Smooth muscle cell (in vitro differentiated cells): ENCODE data around the gene CMTM4. TPM values are rescaled to one million over a fixed set of nuclear protein-coding genes. Genes with fewer than 3 reads are reported as not detected.
A peak's percentile ranks its signal among the peaks of the same experiment; 100 is the strongest.

Source experiments
- DNase-seq: peaks from one replicate; lab custom pipeline; 2025; ENCODE audit not compliant: unreplicated experiment; lab: John Stamatoyannopoulos, UW
- H2AFZ ChIP-seq: fragments of 200-600 bp; sonication (generic); 2 replicates; pipeline ENCODE4 v1.6.0; 2016; ENCODE audit warnings: antibody characterized with exemption, low read depth, mild to moderate bottlenecking
- H3F3A ChIP-seq: fragments of 200-600 bp; sonication (generic); 2 replicates; pipeline ENCODE4 v1.6.0; 2017; ENCODE audit warnings: antibody characterized with exemption, low read depth
- H3K27ac ChIP-seq: fragments of 200-600 bp; sonication (generic); 2 replicates; pipeline ENCODE4 v1.5.1; 2016; ENCODE audit warnings: low read depth, mild to moderate bottlenecking
- H3K27me3 ChIP-seq: fragments of 200-600 bp; sonication (generic); 2 replicates; pipeline ENCODE4 v1.6.1; 2016; ENCODE audit warnings: low read depth, mild to moderate bottlenecking
- H3K36me3 ChIP-seq: fragments of 200-600 bp; sonication (generic); 2 replicates; pipeline ENCODE4 v1.5.1; 2016; ENCODE audit warnings: low read depth
- H3K4me1 ChIP-seq: fragments of 200-600 bp; sonication (generic); 2 replicates; pipeline ENCODE4 v1.5.1; 2016; ENCODE audit warnings: low read depth
- H3K4me2 ChIP-seq: fragments of 200-600 bp; sonication (generic); 2 replicates; pipeline ENCODE4 v1.6.0; 2016; ENCODE audit warnings: mild to moderate bottlenecking
- H3K4me3 ChIP-seq: fragments of 200-600 bp; sonication (generic); 2 replicates; pipeline ENCODE4 v1.5.1; 2016; ENCODE audit warnings: mild to moderate bottlenecking
- H3K79me2 ChIP-seq: fragments of 200-600 bp; sonication (generic); 2 replicates; pipeline ENCODE4 v1.6.0; 2016; ENCODE audit warnings: low read depth, mild to moderate bottlenecking
- H3K9ac ChIP-seq: fragments of 200-600 bp; sonication (generic); 2 replicates; pipeline ENCODE4 v1.6.0; 2016; ENCODE audit warnings: low read depth
- H3K9me3 ChIP-seq: fragments of 200-600 bp; sonication (generic); replicated peaks from 2 replicates; pipeline ENCODE4 v1.5.1; 2016; ENCODE audit warnings: low read depth
- H4K20me1 ChIP-seq: fragments of 200-600 bp; sonication (generic); 2 replicates; pipeline ENCODE4 v1.6.0; 2016; ENCODE audit warnings: low read depth
- CTCF ChIP-seq: fragments of 200-600 bp; sonication (generic); IDR thresholded peaks from 2 replicates; pipeline ENCODE4 v1.5.1; 2017; ENCODE audit warnings: borderline replicate concordance, mild to moderate bottlenecking, antibody characterized with exemption; ENCODE audit not compliant: insufficient read depth, poor library complexity, severe bottlenecking
- WGBS: methylation state at CpG from one replicate; pipeline ENCODE4 v1.1.7; 2016; ENCODE audit warnings: low lambda C conversion rate; 5-methylcytosine and 5-hydroxymethylcytosine counted together
- polyA plus RNA-seq: library from polyadenylated mRNA; unstranded; fragments of >200 nt; fragmentation: Nextera tagmentation; extraction: Ambion mirVana; gene quantifications from 2 replicates; pipeline ENCODE4 v1.2.1, GENCODE V29; 2016
- total RNA-seq: library from RNA; depleted of rRNA; stranded (reverse); fragments of >200 nt; gene quantifications from 2 replicates; pipeline ENCODE4 v1.2.3, GENCODE V29; 2014

Gene CMTM4
- total and polyA plus RNA-seq, 2 experiments from 2014 or later = 7.2 to 25.2 TPM

GRCh38 chr16:66741169-66741900 lies 44.8 kb upstream of the CMTM4 start:
- no peaks in the 10 kb centered on the region for H3K27me3 ChIP-seq
- peak; percentile 15 for DNase-seq
- peak overlapping the region; percentile 1 for H3K4me2 ChIP-seq
- H4K20me1 ChIP-seq = peaks cover 100% of the 10 kb centered on the region
- H3K36me3 ChIP-seq = peaks cover 7% of the 10 kb centered on the region
- H3K9ac ChIP-seq = peak overlapping the region; percentile 2
- H2AFZ ChIP-seq = no peak overlapping the region
- TF ChIP-seq CTCF = no peak
- H3K4me3 ChIP-seq = no peak overlapping the region
- peaks cover 15% of the 10 kb centered on the region for H3F3A ChIP-seq
- H3K27ac ChIP-seq = peak overlapping the region; percentile 73
- peaks cover 82% of the 10 kb centered on the region for H3K79me2 ChIP-seq
- 50% methylated on average over 10 of the region's 10 CpGs for WGBS
- no peaks in the 10 kb centered on the region for H3K9me3 ChIP-seq
- no peaks in the 10 kb centered on the region for H3K4me1 ChIP-seq

- no peaks in the 10 kb centered on the region for H3K27me3 ChIP-seq
- H4K20me1 ChIP-seq = peaks cover 100% of the 10 kb centered on the region
- H3K9ac ChIP-seq = no peak overlapping the region
These were observed 44.0 kb upstream of the CMTM4 start for GRCh38 chr16:66740533-66740932.

GRCh38 chr16:66740010-66740409 lies 43.5 kb upstream of the CMTM4 start:
- 46% methylated on average over 2 of the region's 2 CpGs for WGBS
- H3K9ac ChIP-seq = no peak overlapping the region
- H2AFZ ChIP-seq = no peak overlapping the region
- H3K79me2 ChIP-seq = peaks cover 76% of the 10 kb centered on the region
- peaks cover 11% of the 10 kb centered on the region for H3F3A ChIP-seq
- H4K20me1 ChIP-seq = peaks cover 100% of the 10 kb centered on the region
- H3K36me3 ChIP-seq = peaks cover 7% of the 10 kb centered on the region
- H3K4me3 ChIP-seq = no peak overlapping the region
- TF ChIP-seq CTCF = peak; percentile 59
- no peak for DNase-seq
- H3K4me1 ChIP-seq = no peaks in the 10 kb centered on the region
- no peak overlapping the region for H3K4me2 ChIP-seq
- no peaks in the 10 kb centered on the region for H3K9me3 ChIP-seq
- H3K27me3 ChIP-seq = no peaks in the 10 kb centered on the region
- H3K27ac ChIP-seq = peak overlapping the region; percentile 13

More at GRCh38 chr16:66740533-66740932, 44.0 kb upstream of the CMTM4 start:
- Histone ChIP-seq H3K79me2 (peaks cover 76% of the 10 kb centered on the region), H3K4me3 (no peak overlapping the region), H2AFZ (no peak overlapping the region), H3K9me3 (no peaks in the 10 kb centered on the region), H3K4me1 (no peaks in the 10 kb centered on the region), H3K36me3 (peaks cover 7% of the 10 kb centered on the region), H3F3A (peaks cover 11% of the 10 kb centered on the region), H3K27ac (peak overlapping the region; percentile 73), H3K4me2 (no peak overlapping the region)
- no peak for TF ChIP-seq CTCF
- no peak for DNase-seq
- 72% methylated on average over 2 of the region's 2 CpGs for WGBS

- Histone ChIP-seq H3K4me2 (no peak overlapping the region), H3K27ac (no peak overlapping the region), H3F3A (no peaks in the 10 kb centered on the region), H2AFZ (no peak overlapping the region), H3K9ac (no peak overlapping the region), H3K79me2 (peaks cover 47% of the 10 kb centered on the region), H4K20me1 (peaks cover 90% of the 10 kb centered on the region), H3K4me1 (no peaks in the 10 kb centered on the region), H3K4me3 (no peak overlapping the region), H3K9me3 (no peaks in the 10 kb centered on the region), H3K36me3 (peaks cover 14% of the 10 kb centered on the region), H3K27me3 (no peaks in the 10 kb centered on the region)
- 89% methylated on average over 4 of the region's 4 CpGs for WGBS
- no peak for DNase-seq
- no peak for TF ChIP-seq CTCF
These were observed 39.3 kb upstream of the CMTM4 start for GRCh38 chr16:66735891-66736290.
